ENCODE measurements around the gene ADGRG2. TPM values are rescaled to one million over a fixed set of nuclear protein-coding genes. Genes with fewer than 3 reads are reported as not detected.

ADGRG2 gene
- total RNA-seq, 1 experiment from 2014 or later, result not detected

DNA sequence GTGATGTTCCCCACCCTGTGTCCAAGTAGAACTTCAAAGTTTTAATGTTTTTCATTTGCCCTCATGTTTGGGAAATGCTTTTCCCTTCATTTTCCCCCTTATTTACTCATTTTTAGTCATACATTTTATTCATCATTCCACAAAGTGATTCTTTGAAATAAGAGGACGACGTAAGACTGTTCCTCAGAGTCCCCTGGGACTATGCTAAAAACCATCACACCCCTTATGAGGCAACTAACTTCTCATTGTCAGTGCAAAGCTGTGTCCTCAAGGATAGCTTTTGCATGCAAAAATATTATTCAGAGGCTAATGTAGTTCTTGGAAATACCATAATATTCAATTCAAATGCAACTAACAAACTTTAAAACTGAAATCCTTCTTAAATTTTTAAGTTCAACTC lies 14.8 kb upstream of the ADGRG2 start:
- no peaks in the 10 kb centered on the region for H3K36me3 Mint-ChIP-seq (ENCODE audit: insufficient read depth, unreplicated experiment)
- no TSS peak for BruUV-seq (replicated peaks)
- POLR2A ChIA-PET, result no interaction called here
- H3K4me3 Mint-ChIP-seq (ENCODE audit: unreplicated experiment), result no peak overlapping the region
- H3K4me1 Mint-ChIP-seq (ENCODE audit: low read depth, unreplicated experiment), result no peaks in the 10 kb centered on the region
- no peak overlapping the region for H3K27ac Mint-ChIP-seq (ENCODE audit: unreplicated experiment)
- Histone ChIP-seq H3K27me3 (replicated peaks; ENCODE audit: control insufficient read depth, insufficient read depth, low read length) (no peaks in the 10 kb centered on the region), H3K4me1 (no peaks in the 10 kb centered on the region), H3K36me3 (ENCODE audit: control insufficient read depth, insufficient read depth, low read length) (no peaks in the 10 kb centered on the region), H3K9me3 (no peaks in the 10 kb centered on the region), H3K4me3 (ENCODE audit: low read depth, low read length) (no peak overlapping the region)
- H3K27me3 Mint-ChIP-seq (ENCODE audit: insufficient read depth, unreplicated experiment), result peaks cover 5% of the 10 kb centered on the region
- CTCF ChIA-PET, result no interaction called here
- intact Hi-C loops (cut with micrococcal nuclease; ENCODE audit: unreplicated experiment), result no loop called here
- no peak for DNase-seq
- H3K9me3 Mint-ChIP-seq (ENCODE audit: unreplicated experiment), result no peaks in the 10 kb centered on the region
- TF ChIP-seq, protein P1, sequence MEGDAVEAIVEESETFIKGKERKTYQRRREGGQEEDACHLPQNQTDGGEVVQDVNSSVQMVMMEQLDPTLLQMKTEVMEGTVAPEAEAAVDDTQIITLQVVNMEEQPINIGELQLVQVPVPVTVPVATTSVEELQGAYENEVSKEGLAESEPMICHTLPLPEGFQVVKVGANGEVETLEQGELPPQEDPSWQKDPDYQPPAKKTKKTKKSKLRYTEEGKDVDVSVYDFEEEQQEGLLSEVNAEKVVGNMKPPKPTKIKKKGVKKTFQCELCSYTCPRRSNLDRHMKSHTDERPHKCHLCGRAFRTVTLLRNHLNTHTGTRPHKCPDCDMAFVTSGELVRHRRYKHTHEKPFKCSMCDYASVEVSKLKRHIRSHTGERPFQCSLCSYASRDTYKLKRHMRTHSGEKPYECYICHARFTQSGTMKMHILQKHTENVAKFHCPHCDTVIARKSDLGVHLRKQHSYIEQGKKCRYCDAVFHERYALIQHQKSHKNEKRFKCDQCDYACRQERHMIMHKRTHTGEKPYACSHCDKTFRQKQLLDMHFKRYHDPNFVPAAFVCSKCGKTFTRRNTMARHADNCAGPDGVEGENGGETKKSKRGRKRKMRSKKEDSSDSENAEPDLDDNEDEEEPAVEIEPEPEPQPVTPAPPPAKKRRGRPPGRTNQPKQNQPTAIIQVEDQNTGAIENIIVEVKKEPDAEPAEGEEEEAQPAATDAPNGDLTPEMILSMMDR (IDR thresholded peaks at IDR 0.05; ENCODE audit: insufficient read depth in 1 of 2, low read depth in 1 of 2, low read length in 1 of 2, severe bottlenecking in 1 of 2, unreplicated experiment in 1 of 2), result no peak

DNA sequence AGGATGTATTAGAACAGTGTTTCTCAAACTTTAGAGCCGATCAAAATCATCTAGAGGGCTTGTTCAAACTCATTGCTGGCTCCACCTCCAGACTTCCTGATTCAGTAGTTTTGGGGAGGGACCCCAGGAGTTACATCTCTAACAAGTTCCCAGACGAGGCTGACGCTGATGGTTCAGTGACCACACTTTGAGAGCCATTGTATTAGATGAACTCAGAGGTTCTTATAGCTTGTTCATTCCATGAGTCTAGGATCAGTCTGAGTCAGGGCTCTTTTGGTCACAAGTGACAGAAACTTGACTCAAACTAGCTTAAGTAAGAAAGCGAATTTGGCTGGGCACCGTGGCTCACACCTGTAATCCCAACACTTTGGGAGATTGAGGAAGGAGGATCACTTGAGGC lies 11.5 kb upstream of the ADGRG2 start:
- H3K27ac Mint-ChIP-seq (ENCODE audit: unreplicated experiment), result no peak overlapping the region
- ChIA-PET CTCF (no interaction called here), POLR2A (no interaction called here)
- Histone ChIP-seq H3K36me3 (ENCODE audit: control insufficient read depth, insufficient read depth, low read length) (no peaks in the 10 kb centered on the region), H3K4me3 (ENCODE audit: low read depth, low read length) (no peak overlapping the region), H3K27me3 (replicated peaks; ENCODE audit: control insufficient read depth, insufficient read depth, low read length) (no peaks in the 10 kb centered on the region), H3K4me1 (no peaks in the 10 kb centered on the region), H3K9me3 (no peaks in the 10 kb centered on the region)
- intact Hi-C loops (cut with micrococcal nuclease; ENCODE audit: unreplicated experiment), result no loop called here
- DNase-seq, result no peak
- TF ChIP-seq, protein P1 (IDR thresholded peaks at IDR 0.05; ENCODE audit: insufficient read depth in 1 of 2, low read depth in 1 of 2, low read length in 1 of 2, severe bottlenecking in 1 of 2, unreplicated experiment in 1 of 2), result no peak
- H3K4me3 Mint-ChIP-seq (ENCODE audit: unreplicated experiment), result no peak overlapping the region
- no peaks in the 10 kb centered on the region for H3K9me3 Mint-ChIP-seq (ENCODE audit: unreplicated experiment)
- no TSS peak for BruUV-seq (replicated peaks)
- H3K36me3 Mint-ChIP-seq (ENCODE audit: insufficient read depth, unreplicated experiment), result no peaks in the 10 kb centered on the region
- H3K4me1 Mint-ChIP-seq (ENCODE audit: low read depth, unreplicated experiment), result no peaks in the 10 kb centered on the region
- H3K27me3 Mint-ChIP-seq (ENCODE audit: insufficient read depth, unreplicated experiment), result peaks cover 4% of the 10 kb centered on the region

DNA sequence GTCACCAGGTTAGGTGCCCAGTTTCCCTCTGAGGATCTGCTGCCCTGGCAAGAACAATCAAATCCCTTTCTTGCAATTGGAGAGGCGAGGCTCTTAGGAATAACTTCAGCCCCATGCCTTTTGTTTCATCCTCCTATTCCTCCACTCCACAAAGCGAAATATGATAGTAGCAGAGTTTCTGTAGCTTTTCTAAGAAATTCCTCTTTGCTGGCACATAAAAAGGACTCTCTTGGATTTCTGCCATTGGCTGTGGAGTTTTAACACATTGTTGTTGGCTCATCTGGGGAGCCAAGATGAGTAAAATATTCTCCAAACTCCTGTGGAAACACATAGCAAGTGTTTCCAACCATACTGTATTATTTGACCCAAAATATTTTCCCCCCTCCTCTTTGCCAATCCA lies 11.0 kb upstream of the ADGRG2 start:
- Mint-ChIP-seq H3K27me3 (ENCODE audit: insufficient read depth, unreplicated experiment) (peaks cover 6% of the 10 kb centered on the region), H3K27ac (ENCODE audit: unreplicated experiment) (no peak overlapping the region), H3K36me3 (ENCODE audit: insufficient read depth, unreplicated experiment) (no peaks in the 10 kb centered on the region), H3K4me1 (ENCODE audit: low read depth, unreplicated experiment) (no peaks in the 10 kb centered on the region), H3K9me3 (ENCODE audit: unreplicated experiment) (no peaks in the 10 kb centered on the region), H3K4me3 (ENCODE audit: unreplicated experiment) (no peak overlapping the region)
- CTCF ChIA-PET, result no interaction called here
- POLR2A ChIA-PET, result no interaction called here
- intact Hi-C loops (cut with micrococcal nuclease; ENCODE audit: unreplicated experiment), result no loop called here
- no peaks in the 10 kb centered on the region for H3K9me3 ChIP-seq
- no peaks in the 10 kb centered on the region for H3K27me3 ChIP-seq (replicated peaks; ENCODE audit: control insufficient read depth, insufficient read depth, low read length)
- no peak for DNase-seq
- H3K36me3 ChIP-seq (ENCODE audit: control insufficient read depth, insufficient read depth, low read length), result no peaks in the 10 kb centered on the region
- no peak overlapping the region for H3K4me3 ChIP-seq (ENCODE audit: low read depth, low read length)
- H3K4me1 ChIP-seq, result no peaks in the 10 kb centered on the region
- TF ChIP-seq, protein P1 (IDR thresholded peaks at IDR 0.05; ENCODE audit: insufficient read depth in 1 of 2, low read depth in 1 of 2, low read length in 1 of 2, severe bottlenecking in 1 of 2, unreplicated experiment in 1 of 2), result no peak
- BruUV-seq (replicated peaks), result no TSS peak
